K562 (cell line): ENCODE results near the gene PLK5. TPM values are rescaled to one million over a fixed set of nuclear protein-coding genes. Genes with fewer than 3 reads are reported as not detected.
A peak's percentile ranks its signal among the peaks of the same experiment; 100 is the strongest.

ENCODE experiments used
- ATAC-seq: fragments of 200-7000 bp; cut with Tn5 transposase; 3 replicates; pipeline ENCODE4 v1.9.1; 2020; ENCODE audit warnings: moderate library complexity
- BruUV-seq: library from RNA; stranded (reverse); fragments of 400-500 nt; replicated peaks from 2 replicates; lab custom pipeline; 2021; lab: Mats Ljungman, UMichigan
- CTCF ChIA-PET: fragments of 300-600 bp; formaldehyde crosslinking; extraction: SDS; loops from one replicate; lab custom pipeline; 2021; ENCODE audit warnings: low intra/inter-chr PET ratio; lab: Yijun Ruan, JAX
- POLR2A ChIA-PET: fragments of 300-600, 350-650 bp; sonication (Branson Sonifier 250); formaldehyde crosslinking; extraction: SDS; loops from one replicate; lab custom pipeline; 2021; ENCODE audit warnings: antibody characterized with exemption, inconsistent platforms; lab: Yijun Ruan, JAX
- DNase-seq, 4 experiments: peaks; one replicate each; pipeline versions ENCODE4 v3.0.0 to v3.0.0-alpha.2; 2011 to 2018; ENCODE audit warnings: low spot score in 3 of 4, mixed read lengths in 3 of 4; ENCODE audit errors: extremely low read depth in 1 of 4
- FAIRE-seq: peaks from 2 replicates; lab custom pipeline; 2011; peaks lifted over from hg19 to GRCh38; lab: Jason Lieb, UNC
- H2AFZ ChIP-seq: 2 replicates; pipeline ENCODE4 v1.6.0; 2011; ENCODE audit warnings: low read depth, low read length, control low read depth, inconsistent platforms
- H3K27ac ChIP-seq: fragments of 200-600 bp; 3 replicates; pipeline ENCODE4 v1.8.0; 2011; ENCODE audit warnings: low read depth, mild to moderate bottlenecking, control low read depth, inconsistent platforms, low read length, moderate library complexity, mixed read lengths; ENCODE audit errors: extremely low read depth
- H3K27me3 ChIP-seq, 2 experiments: fragments of 300-600 bp in 1 of 2; 2 replicates in 1 of 2; 3 replicates in 1 of 2; pipeline versions ENCODE4 v1.6.0 to v1.8.0; 2011; ENCODE audit warnings: inconsistent platforms in 2 of 2, low read length in 2 of 2, mild to moderate bottlenecking in 1 of 2, mixed read lengths in 1 of 2, moderate library complexity in 1 of 2; ENCODE audit not compliant: control insufficient read depth in 2 of 2, insufficient read depth in 2 of 2
- H3K36me3 ChIP-seq: fragments of 300-600 bp; 3 replicates; pipeline ENCODE4 v1.8.0; 2011; ENCODE audit warnings: mild to moderate bottlenecking, low read length, inconsistent platforms; ENCODE audit not compliant: control insufficient read depth, insufficient read depth
- H3K4me1 ChIP-seq, 2 experiments: fragments of 200-600 bp in 1 of 2; replicated peaks in 1 of 2; 2 replicates in 1 of 2; 3 replicates in 1 of 2; pipeline versions ENCODE4 v1.5.1 to v1.8.0; 2011; ENCODE audit warnings: inconsistent platforms in 2 of 2, low read length in 2 of 2, mild to moderate bottlenecking in 1 of 2, mixed read lengths in 1 of 2, moderate library complexity in 1 of 2; ENCODE audit not compliant: control insufficient read depth in 2 of 2, insufficient read depth in 2 of 2
- H3K4me2 ChIP-seq: 2 replicates; pipeline ENCODE4 v1.6.1; 2011; ENCODE audit warnings: low read length, control low read depth, inconsistent platforms, mixed read lengths; ENCODE audit not compliant: insufficient read depth
- H3K4me3 ChIP-seq: fragments of 200-600 bp; sonication (generic), shearing (Covaris generic); 2 replicates; pipeline ENCODE4 v1.5.1; 2016; ENCODE audit warnings: control low read depth, inconsistent platforms
- H3K79me2 ChIP-seq: fragments of 200-600 bp; 3 replicates; pipeline ENCODE4 v1.8.0; 2011; ENCODE audit warnings: low read length, inconsistent platforms; ENCODE audit not compliant: control insufficient read depth, insufficient read depth
- H3K9ac ChIP-seq, 2 experiments: 2 replicates each; pipeline versions ENCODE4 v1.6.0 to v1.6.1; 2011; ENCODE audit warnings: low read depth in 2 of 2, low read length in 2 of 2, control low read depth in 1 of 2, inconsistent platforms in 1 of 2, mild to moderate bottlenecking in 1 of 2, mixed read lengths in 1 of 2; ENCODE audit not compliant: insufficient read depth in 1 of 2
- H3K9me1 ChIP-seq: one replicate; pipeline ENCODE4 v1.6.0; 2011; ENCODE audit warnings: inconsistent platforms, mild to moderate bottlenecking, low read length, moderate library complexity; ENCODE audit not compliant: control insufficient read depth, insufficient read depth
- H3K9me3 ChIP-seq: replicated peaks from 2 replicates; pipeline ENCODE4 v1.5.1; 2011; ENCODE audit warnings: low read depth, low read length, inconsistent platforms; ENCODE audit not compliant: control insufficient read depth, insufficient read depth
- H4K20me1 ChIP-seq: replicated peaks from 2 replicates; pipeline ENCODE4 v1.6.1; 2011; ENCODE audit warnings: low read length, inconsistent platforms, mixed read lengths; ENCODE audit not compliant: control insufficient read depth, insufficient read depth
- ATF6 ChIP-seq: sonication (generic); formaldehyde crosslinking; IDR thresholded peaks from 2 replicates; pipeline ENCODE4 v1.4.0; 2020; ENCODE audit warnings: mild to moderate bottlenecking, missing genetic modification reagents
- BCOR ChIP-seq: fragments of 450-650 bp; IDR thresholded peaks from 2 replicates; pipeline ENCODE4 v1.6.1; 2016
- RBM25 ChIP-seq: fragments of 200-400 bp; formaldehyde crosslinking; IDR thresholded peaks from 2 replicates; pipeline ENCODE4 v1.6.1; 2018; ENCODE audit warnings: low read length, low read depth, moderate library complexity; ENCODE audit not compliant: severe bottlenecking
- ZNF121 ChIP-seq: sonication (generic); formaldehyde crosslinking; conservative IDR thresholded peaks from 2 replicates; pipeline ENCODE4 v1.8.0; 2022; ENCODE audit warnings: missing genetic modification reagents
- WGBS: fragments of 100-300 bp; shearing (Covaris generic); methylation state at CpG from one replicate; pipeline ENCODE4 v1.1.6; 2016; ENCODE audit warnings: low coverage, mixed read lengths; ENCODE audit not compliant: insufficient coverage; ENCODE audit errors: missing lambda C conversion rate; 5-methylcytosine and 5-hydroxymethylcytosine counted together
- in situ Hi-C: fragments of 300-500 bp; cut with MboI; formaldehyde crosslinking; loops from 4 replicates; pipeline ENCODE4 v1.15.0; 2018; ENCODE audit warnings: inconsistent platforms, mixed read lengths
- intact Hi-C: fragments of 100-400 bp; cut with micrococcal nuclease; formaldehyde crosslinking; loops from 2 replicates; pipeline ENCODE4 v1.14.2; 2022
- polyA plus RNA-seq, 8 experiments: library from polyadenylated mRNA; depleted of rRNA in 4 of 8; stranded (reverse) in 5 of 8; unstranded in 3 of 8; fragments of >200 nt; fragmentation: Nextera tagmentation in 2 of 8; fragmentation: Illumina TruSeq in 1 of 8; extraction: Ambion mirVana in 2 of 8; extraction: Trizol in 1 of 8; gene quantifications; 2 replicates each; pipeline versions ENCODE4 v1.2.1 to v1.2.3, GENCODE V29; 2011 to 2014; ENCODE audit warnings: inconsistent platforms in 1 of 8, missing spikeins in 1 of 8
- total RNA-seq, 7 experiments: library from RNA; depleted of rRNA in 6 of 7; stranded (reverse); fragments of >200 nt in 6 of 7; fragmentation: Illumina TruSeq in 2 of 7; extraction: Trizol in 2 of 7; gene quantifications; 2 replicates each; pipeline versions ENCODE4 v1.2.1 to v1.2.3, GENCODE V29; 2011 to 2021; ENCODE audit warnings: low replicate concordance in 1 of 7

Gene PLK5
- total and polyA plus RNA-seq, 9 of the 15 experiments (the other 6 are each of a cell fraction or from before 2014, with no cell fraction given), result 0.04 to 0.23 (median 0.11) TPM; not detected in 5

GRCh38 chr19:1532003-1532402 is 8.1 kb downstream of the PLK5 start:
- BruUV-seq, result no TSS peak
- DNase-seq, result no peak
- TF ChIP-seq ZNF121 (CRISPR knock-in tag) (peak; percentile 96), BCOR (peak; percentile 51; the same call in 1 of the 2 replicates), ATF6 (CRISPR knock-in tag) (no peak), RBM25 (peak; percentile 36)
- H2AFZ ChIP-seq, result no peak overlapping the region
- no peak overlapping the region for H3K27ac ChIP-seq
- H3K4me2 ChIP-seq, result no peak overlapping the region
- no peaks in the 10 kb centered on the region for H3K36me3 ChIP-seq
- no peak overlapping the region for H3K4me3 ChIP-seq
- H3K4me1 ChIP-seq, result peaks cover 0 to 22% of the 10 kb centered on the region in 2 experiments; a peak in 2 of 5 replicates
- ChIA-PET POLR2A (interaction anchor here (0.5 to 0.6 kb wide), 2 partner anchors 266 to 333 kb away, joined by 3 read pairs; no protein-coding TSS in a partner anchor), CTCF (interaction anchor here (0.6 kb wide), 1 partner anchor 1123 kb away, joined by 3 read pairs; no protein-coding TSS in a partner anchor)
- in situ Hi-C loops (no loop called here), intact Hi-C loops (no loop called here)
- FAIRE-seq, result no peak
- no peaks in the 10 kb centered on the region for H3K9me1 ChIP-seq
- no peak overlapping the region for H3K9ac ChIP-seq
- WGBS, result 21% methylated on average over 6 of the region's 9 CpGs
- H3K9me3 ChIP-seq, result no peaks in the 10 kb centered on the region
- no peak for ATAC-seq
- no peaks in the 10 kb centered on the region for H3K79me2 ChIP-seq
- H3K27me3 ChIP-seq, result peaks cover 9 to 27% of the 10 kb centered on the region in 2 experiments; a peak in 2 of 5 replicates
- no peaks in the 10 kb centered on the region for H4K20me1 ChIP-seq
